Measurements from ENCODE around the gene LRRC17.

The LRRC17 gene

GRCh38 chr7:102943423-102944169, 30.8 kb downstream of the LRRC17 start:
- Histone ChIP-seq H2AFZ (ENCODE audit: low read depth, low read length) (no peak overlapping the region), H3K4me2 (ENCODE audit: insufficient read depth, low read length) (no peak overlapping the region), H3K79me2 (ENCODE audit: insufficient read depth, low read length) (no peaks in the 10 kb centered on the region), H3K27ac (ENCODE audit: low read length) (no peak overlapping the region), H3K36me3 (ENCODE audit: insufficient read depth, low read length) (no peaks in the 10 kb centered on the region), H3K9ac (ENCODE audit: low read depth, low read length) (no peak overlapping the region), H3K4me1 (ENCODE audit: insufficient read depth, low read length) (no peaks in the 10 kb centered on the region), H4K20me1 (ENCODE audit: insufficient read depth, low read length) (no peaks in the 10 kb centered on the region), H3K27me3 (ENCODE audit: insufficient read depth, low read length, poor library complexity) (no peaks in the 10 kb centered on the region), H3K4me3 (ENCODE audit: low read depth in 1 of 2, low read length in 2 of 2) (no peak overlapping the region), H3K9me3 (ENCODE audit: insufficient read depth, low read length, severe bottlenecking) (no peaks in the 10 kb centered on the region)
- no peak for ATAC-seq (ENCODE audit: insufficient read depth, low read depth)
- TF ChIP-seq CTCF (IDR thresholded peaks at IDR 0.05; ENCODE audit: borderline replicate concordance, extremely low read depth, low read length, poor library complexity, severe bottlenecking) (no peak), EZH2 (IDR thresholded peaks at IDR 0.05; ENCODE audit: borderline replicate concordance, low read depth, low read length, severe bottlenecking) (no peak)
- DNase-seq, result no peak

DNA sequence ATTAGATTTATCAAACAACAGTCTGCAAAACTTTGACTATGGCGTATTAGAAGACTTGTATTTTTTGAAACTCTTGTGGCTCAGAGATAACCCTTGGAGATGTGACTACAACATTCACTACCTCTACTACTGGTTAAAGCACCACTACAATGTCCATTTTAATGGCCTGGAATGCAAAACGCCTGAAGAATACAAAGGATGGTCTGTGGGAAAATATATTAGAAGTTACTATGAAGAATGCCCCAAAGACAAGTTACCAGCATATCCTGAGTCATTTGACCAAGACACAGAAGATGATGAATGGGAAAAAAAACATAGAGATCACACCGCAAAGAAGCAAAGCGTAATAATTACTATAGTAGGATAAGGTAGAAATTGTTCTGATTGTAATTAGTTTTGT, 31.4 kb downstream of the LRRC17 start:
- H3K36me3 ChIP-seq (ENCODE audit: insufficient read depth, low read length), result no peaks in the 10 kb centered on the region
- H4K20me1 ChIP-seq (ENCODE audit: insufficient read depth, low read length), result no peaks in the 10 kb centered on the region
- no peak overlapping the region for H3K9ac ChIP-seq (ENCODE audit: low read depth, low read length)
- H3K4me3 ChIP-seq (ENCODE audit: low read depth in 1 of 2, low read length in 2 of 2), result no peak overlapping the region
- no peak overlapping the region for H2AFZ ChIP-seq (ENCODE audit: low read depth, low read length)
- H3K4me2 ChIP-seq (ENCODE audit: insufficient read depth, low read length), result no peak overlapping the region
- no peaks in the 10 kb centered on the region for H3K4me1 ChIP-seq (ENCODE audit: insufficient read depth, low read length)
- TF ChIP-seq CTCF (IDR thresholded peaks at IDR 0.05; ENCODE audit: borderline replicate concordance, extremely low read depth, low read length, poor library complexity, severe bottlenecking) (no peak), EZH2 (IDR thresholded peaks at IDR 0.05; ENCODE audit: borderline replicate concordance, low read depth, low read length, severe bottlenecking) (no peak)
- H3K27ac ChIP-seq (ENCODE audit: low read length), result no peak overlapping the region
- DNase-seq (no peak), ATAC-seq (ENCODE audit: insufficient read depth, low read depth) (no peak)
- H3K27me3 ChIP-seq (ENCODE audit: insufficient read depth, low read length, poor library complexity), result no peaks in the 10 kb centered on the region
- no peaks in the 10 kb centered on the region for H3K79me2 ChIP-seq (ENCODE audit: insufficient read depth, low read length)
- no peaks in the 10 kb centered on the region for H3K9me3 ChIP-seq (ENCODE audit: insufficient read depth, low read length, severe bottlenecking)

DNA sequence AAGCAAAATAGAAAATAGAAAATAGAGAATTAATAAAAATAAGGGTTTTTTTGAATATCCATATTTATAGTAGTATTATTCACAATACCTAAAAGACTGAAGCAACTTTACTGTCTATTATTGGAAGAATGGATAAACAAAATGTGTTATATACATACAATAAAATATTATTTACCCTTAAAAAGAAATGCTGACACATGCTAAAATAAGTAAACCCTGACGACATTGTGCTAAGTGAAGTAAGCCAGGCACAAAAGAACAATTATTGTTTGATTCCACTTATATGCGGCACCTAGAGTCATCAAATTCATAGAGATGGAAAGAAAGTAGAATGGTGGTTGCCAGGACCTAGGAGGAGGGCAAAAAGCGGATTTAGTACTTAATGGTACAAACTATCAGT, 39.0 kb downstream of the LRRC17 start:
- H3K4me2 ChIP-seq (ENCODE audit: insufficient read depth, low read length), result no peak overlapping the region
- ATAC-seq (ENCODE audit: insufficient read depth, low read depth) (no peak), DNase-seq (no peak)
- no peak overlapping the region for H3K9ac ChIP-seq (ENCODE audit: low read depth, low read length)
- TF ChIP-seq CTCF (IDR thresholded peaks at IDR 0.05; ENCODE audit: borderline replicate concordance, extremely low read depth, low read length, poor library complexity, severe bottlenecking) (no peak), EZH2 (IDR thresholded peaks at IDR 0.05; ENCODE audit: borderline replicate concordance, low read depth, low read length, severe bottlenecking) (no peak)
- no peak overlapping the region for H2AFZ ChIP-seq (ENCODE audit: low read depth, low read length)
- no peaks in the 10 kb centered on the region for H3K79me2 ChIP-seq (ENCODE audit: insufficient read depth, low read length)
- no peaks in the 10 kb centered on the region for H3K4me1 ChIP-seq (ENCODE audit: insufficient read depth, low read length)
- no peaks in the 10 kb centered on the region for H3K27me3 ChIP-seq (ENCODE audit: insufficient read depth, low read length, poor library complexity)
- no peak overlapping the region for H3K4me3 ChIP-seq (ENCODE audit: low read depth in 1 of 2, low read length in 2 of 2)
- no peaks in the 10 kb centered on the region for H3K9me3 ChIP-seq (ENCODE audit: insufficient read depth, low read length, severe bottlenecking)
- H3K36me3 ChIP-seq (ENCODE audit: insufficient read depth, low read length), result no peaks in the 10 kb centered on the region
- no peak overlapping the region for H3K27ac ChIP-seq (ENCODE audit: low read length)
- H4K20me1 ChIP-seq (ENCODE audit: insufficient read depth, low read length), result no peaks in the 10 kb centered on the region
